GM21447 (cell line): Measurements from ENCODE around the gene KRI1.
"Not testable (repeated sequence)": the region's sequence is repeated elsewhere in the genome, so short reads cannot be mapped to it uniquely, and the experiment has no call there.

Source experiments
- ATAC-seq: cut with Tn5 transposase; IDR thresholded peaks from one replicate; pipeline ENCODE4 v1.9.1; 2021; ENCODE audit not compliant: unreplicated experiment

KRI1 gene

GRCh38 chr19:10575011-10575716, 9.4 kb upstream of the KRI1 start:
- ATAC-seq, result no peak

- no peak for ATAC-seq
Measured at GRCh38 chr19:10574462-10574861, 8.7 kb upstream of the KRI1 start.

- ATAC-seq, result not testable (repeated sequence)
Measured at GRCh38 chr19:10573793-10574192, 8.0 kb upstream of the KRI1 start.

DNA sequence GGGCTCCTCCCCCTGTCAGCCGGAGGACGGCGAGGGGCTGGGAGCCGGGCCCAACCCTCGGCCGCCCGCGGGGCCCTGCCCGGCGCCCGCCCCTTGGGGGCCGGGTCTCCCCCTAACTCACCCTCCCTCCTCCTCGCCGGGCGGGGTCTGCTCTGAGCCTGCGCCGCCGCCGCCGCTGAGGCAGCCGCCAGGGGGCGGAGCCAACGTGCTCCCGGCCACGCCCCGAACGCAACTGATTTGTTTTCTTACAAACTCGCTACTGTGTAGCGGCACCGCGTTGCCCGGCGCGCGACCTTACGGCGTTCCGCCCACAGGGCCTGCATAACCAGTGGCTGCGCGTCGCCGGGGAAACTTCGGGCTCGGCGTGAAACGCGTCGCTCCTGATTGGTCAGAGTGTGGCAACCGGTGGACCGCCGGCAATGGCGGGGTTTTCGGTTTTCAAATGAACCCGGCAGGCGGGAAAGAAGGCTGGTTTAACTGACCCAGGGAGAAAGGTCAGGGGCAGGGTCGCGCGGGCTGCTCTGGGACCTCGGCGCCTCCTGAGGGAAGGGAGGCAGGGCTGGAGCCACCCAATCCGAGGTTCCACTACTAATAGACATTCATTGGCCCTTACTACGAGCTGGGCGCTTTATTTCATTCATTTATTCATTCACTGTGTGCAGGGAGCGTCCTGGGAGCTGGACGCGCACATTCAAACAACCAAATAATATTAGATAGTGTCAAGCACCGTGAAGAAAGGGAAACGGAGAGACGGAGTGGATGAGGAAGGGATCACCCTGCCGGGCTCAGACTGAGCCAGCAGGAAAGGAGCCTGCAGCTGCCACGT, 3.2 kb upstream of the KRI1 start, which contains the start of gene CDKN2D:
CDKN2D (minus strand) TSS at position 154 of the 826 bp plus-strand sequence. CDS start 326 bp downstream, outside the sequence.
- peak; percentile 56 for ATAC-seq

DNA sequence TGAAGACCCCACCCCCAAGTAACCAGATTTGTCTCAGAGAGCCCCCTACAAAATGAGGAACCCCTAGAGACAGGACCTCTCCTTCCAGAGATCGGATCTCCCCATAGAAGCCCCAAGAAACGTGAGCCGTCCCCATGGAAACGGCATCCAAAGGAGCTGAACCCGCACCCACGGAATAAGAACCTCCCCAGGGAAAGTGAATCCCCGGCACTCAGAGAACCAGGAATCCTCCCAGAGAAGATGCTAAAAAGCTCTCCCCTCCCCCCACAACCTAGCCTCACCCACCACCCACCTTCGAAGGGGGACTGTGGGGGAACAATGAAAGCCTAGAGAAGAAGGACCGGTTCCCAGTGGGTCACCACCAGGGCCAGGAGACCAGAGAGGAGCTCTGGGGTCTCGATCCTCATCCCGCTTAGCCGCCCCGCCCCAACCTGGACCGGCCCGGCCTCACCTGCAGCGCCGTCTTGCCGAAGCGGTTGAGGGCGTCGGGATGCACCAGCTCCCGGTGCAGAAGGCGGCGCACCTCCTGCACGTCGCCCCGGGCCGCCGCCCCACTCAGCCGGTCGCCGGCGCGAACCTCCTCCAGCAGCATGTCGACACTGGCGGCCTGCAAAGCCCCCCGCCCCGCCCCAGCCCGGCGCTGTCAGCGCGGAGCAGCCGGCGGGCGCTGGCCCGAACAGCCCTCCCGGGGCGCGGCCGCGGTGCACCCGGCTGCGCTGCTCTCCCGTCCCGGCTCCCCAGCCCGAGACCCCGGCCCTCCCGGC, 2.4 kb upstream of the KRI1 start:
- ATAC-seq, result no peak

GRCh38 chr19:10567656-10568055, 1.8 kb upstream of the KRI1 start:
- ATAC-seq, result no peak

GRCh38 chr19:10566658-10567410, 1.0 kb upstream of the KRI1 start:
- peak; percentile 34 for ATAC-seq

DNA sequence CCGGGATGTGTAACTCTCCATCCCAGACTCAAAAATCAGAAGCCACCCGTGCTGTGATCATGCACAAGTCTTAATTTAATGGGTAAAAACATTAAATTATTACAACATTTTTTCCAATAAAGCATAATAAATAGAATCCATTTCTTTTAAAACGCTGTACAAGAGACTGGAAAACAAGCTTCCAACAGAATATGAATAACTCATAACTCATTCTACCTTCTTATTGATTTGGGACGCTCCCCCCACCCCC, 523 bp upstream of the KRI1 start:
- no peak for ATAC-seq

DNA sequence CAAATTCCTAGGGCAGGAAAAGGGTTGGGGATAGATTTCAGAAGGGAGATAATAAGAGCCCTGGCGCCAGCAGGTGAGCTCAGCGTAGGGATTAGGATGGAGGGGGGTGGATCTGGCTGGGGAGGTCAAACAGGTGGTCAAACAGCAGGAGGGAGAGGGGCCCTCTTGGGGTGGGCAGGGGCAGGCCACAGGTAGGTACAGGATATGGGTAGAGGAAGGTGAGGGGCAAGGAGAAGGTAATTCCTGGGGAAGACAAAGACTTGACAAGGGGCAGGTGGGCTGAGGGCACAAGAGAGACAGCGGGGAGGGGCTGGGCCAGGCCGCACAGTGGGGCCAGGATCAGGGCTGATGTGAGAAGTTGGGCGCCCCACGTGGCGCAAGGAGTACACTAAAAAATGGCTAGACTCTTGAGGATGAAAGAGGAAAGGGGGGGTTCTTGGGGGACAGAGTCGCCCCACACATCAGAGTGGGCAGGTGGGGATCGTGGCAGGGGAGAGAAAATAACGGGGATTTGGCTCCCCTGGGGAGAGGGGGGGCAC, 713 bp downstream of the KRI1 start:
- no peak for ATAC-seq

GRCh38 chr19:10562609-10563008, 3.2 kb downstream of the KRI1 start:
- ATAC-seq, result no peak

DNA sequence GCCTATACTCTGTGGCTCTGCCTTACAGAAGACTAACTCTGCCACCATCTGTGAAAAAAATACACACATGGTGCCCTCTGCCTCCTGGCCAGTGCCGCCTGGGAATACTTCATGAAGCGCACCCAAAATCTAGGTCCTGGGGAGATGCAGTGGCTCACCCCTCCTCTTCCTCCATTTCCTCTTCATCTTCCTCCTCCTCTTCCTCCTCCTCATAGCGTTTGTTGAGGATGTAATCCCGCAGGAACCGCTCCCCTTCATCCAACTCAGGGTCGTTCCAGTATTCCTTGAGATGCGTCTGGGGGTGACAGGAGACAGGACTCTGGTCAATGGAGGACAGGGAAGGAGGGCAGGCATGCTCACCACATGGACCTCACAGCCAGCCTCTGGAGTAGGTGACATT, 5.7 kb downstream of the KRI1 start:
- no peak for ATAC-seq

GRCh38 chr19:10557603-10558197, 8.1 kb downstream of the KRI1 start:
- no peak for ATAC-seq

DNA sequence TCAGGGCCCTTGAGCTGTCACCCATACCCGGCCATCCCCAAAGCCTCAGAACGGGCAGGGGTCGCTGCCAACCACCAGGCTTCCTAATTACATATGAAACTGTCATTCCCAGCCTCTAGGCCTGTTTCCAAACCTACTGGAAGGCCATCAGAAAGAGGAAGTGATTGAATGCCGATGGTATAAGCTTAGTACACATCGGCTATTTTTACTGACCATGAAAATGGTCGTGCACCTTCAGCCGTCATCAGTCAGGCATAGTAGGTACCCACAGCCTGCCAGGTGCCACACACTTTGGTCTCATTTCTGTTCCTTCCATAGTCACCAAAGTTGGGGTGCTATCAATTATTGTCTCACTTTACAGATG, 10.2 kb downstream of the KRI1 start:
- ATAC-seq, result no peak

DNA sequence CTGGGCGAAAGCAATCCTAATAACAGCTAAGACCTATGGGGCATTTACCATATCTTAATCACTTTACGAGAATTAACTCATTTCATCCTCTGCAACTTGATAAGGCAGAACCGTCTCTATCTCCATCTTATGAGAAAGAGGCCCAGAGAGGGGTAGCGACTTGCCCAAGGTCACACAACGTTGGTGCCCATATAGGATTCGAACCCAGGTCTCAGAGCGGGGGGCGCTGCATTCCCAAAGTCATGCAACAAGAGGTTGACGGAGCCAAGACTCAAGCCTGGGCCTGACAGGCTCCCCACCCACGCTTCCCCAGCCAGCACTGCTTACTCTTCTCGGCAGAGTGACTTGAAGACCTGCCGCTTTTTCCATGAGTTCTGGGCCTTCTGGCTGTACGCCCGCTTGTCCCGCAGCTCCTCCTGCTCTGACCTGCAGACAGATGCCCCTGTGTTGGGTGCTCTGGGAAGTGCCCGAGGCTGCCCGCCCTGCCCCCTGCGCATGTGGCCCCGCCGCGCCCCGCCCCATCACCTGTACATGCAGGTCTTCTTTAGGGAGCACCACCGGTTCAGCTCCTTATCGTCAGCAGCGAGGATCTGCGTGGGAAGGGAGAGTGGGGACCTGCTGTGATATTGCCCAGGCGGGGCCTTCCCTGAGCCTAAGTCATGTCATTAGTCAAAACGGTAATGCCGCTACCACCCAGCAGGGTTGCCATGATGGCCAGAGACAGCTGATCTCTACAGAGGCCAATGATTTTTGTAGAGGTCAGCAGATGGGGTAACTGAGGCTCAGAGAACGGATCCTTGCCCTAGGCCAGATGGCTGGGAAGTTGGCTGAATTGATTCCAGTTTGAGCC, 10.8 kb downstream of the KRI1 start:
- no peak for ATAC-seq

DNA sequence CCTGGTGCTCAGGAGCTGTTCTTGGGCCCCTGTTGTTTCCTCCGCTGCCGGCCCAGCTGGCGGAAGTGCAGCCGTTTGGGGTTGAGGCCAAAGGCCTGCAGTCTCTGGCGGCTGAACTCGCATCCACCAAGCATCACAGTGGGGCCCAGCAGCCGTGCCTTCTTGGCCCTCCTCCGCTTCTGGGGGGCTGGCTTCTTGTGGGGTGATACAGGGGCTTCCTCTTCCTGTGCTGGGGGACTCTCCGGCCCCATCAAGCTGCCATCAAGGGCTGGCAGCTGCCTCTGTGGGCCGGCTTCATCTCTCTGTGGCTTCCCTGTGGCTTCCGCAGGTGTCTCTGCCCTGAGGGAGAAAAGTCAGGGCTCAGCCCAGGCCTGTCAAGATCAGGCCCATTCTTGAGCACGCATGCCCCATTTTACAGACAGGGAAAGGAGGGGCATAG, 11.8 kb downstream of the KRI1 start:
- ATAC-seq, result peak; percentile 63

- no peak for ATAC-seq
Measured at GRCh38 chr19:10553087-10553667, 12.6 kb downstream of the KRI1 start.

- no peak for ATAC-seq
Measured at GRCh38 chr19:10552510-10553053, 13.2 kb downstream of the KRI1 start.

DNA sequence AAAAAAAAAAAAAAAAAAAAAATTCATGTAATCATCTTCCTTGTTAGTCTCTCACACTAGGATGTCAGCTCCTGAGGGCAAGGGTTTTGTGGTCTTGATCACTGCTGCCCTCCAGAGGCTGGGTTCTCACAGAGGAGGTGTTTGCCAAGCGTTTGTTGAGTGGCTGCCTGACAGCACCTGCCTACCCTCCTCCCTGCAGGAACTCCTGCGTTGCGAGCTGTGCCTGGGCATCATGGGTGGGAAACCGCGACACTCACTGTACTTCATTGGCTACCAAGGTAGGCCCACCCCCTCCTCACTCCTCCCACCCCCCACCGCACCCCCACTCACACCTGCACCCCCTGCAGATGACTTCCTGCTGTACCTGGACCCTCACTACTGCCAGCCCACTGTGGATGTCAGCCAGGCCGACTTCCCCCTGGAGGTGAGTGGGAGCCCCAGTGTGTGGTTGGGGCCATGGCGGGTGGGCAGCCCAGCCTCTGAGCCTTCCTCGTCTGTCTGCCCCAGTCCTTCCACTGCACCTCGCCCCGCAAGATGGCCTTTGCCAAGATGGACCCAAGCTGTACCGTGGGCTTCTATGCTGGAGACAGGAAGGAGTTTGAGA, 14.0 kb downstream of the KRI1 start:
- ATAC-seq, result no peak
